OCI-LY1 (cell line): ENCODE measurements around the gene PTRHD1.

Experiments used
- H2AFZ ChIP-seq: fragments of 200-600 bp; sonication (generic), shearing (Covaris generic); 2 replicates; pipeline ENCODE4 v1.6.0; 2014; ENCODE audit warnings: antibody characterized with exemption, mild to moderate bottlenecking, low read length
- H3F3A ChIP-seq: fragments of 200-600 bp; sonication (generic), shearing (Covaris generic); 2 replicates; pipeline ENCODE4 v1.6.0; 2014; ENCODE audit warnings: mild to moderate bottlenecking, antibody characterized with exemption, low read length, moderate library complexity; ENCODE audit not compliant: insufficient read depth
- H3K27ac ChIP-seq: fragments of 200-600 bp; sonication (generic); 2 replicates; pipeline ENCODE4 v1.5.1; 2014; ENCODE audit warnings: low read length, mixed run types, mild to moderate bottlenecking, low read depth; ENCODE audit not compliant: poor library complexity, severe bottlenecking
- H3K27me3 ChIP-seq: fragments of 200-600 bp; sonication (generic); 2 replicates; pipeline ENCODE4 v1.6.0; 2014; ENCODE audit warnings: antibody characterized with exemption, mild to moderate bottlenecking, low read length, moderate library complexity; ENCODE audit not compliant: insufficient read depth
- H3K36me3 ChIP-seq: fragments of 200-600 bp; sonication (generic); 2 replicates; pipeline ENCODE4 v1.6.1; 2014; ENCODE audit warnings: mild to moderate bottlenecking, antibody characterized with exemption, low read length, moderate library complexity, mixed read lengths; ENCODE audit not compliant: insufficient read depth
- H3K4me1 ChIP-seq: fragments of 200-600 bp; sonication (generic); 2 replicates; pipeline ENCODE4 v1.5.1; 2014; ENCODE audit warnings: mild to moderate bottlenecking, low read length, moderate library complexity; ENCODE audit not compliant: insufficient read depth, severe bottlenecking
- H3K4me2 ChIP-seq: fragments of 200-600 bp; sonication (generic), shearing (Covaris generic); 2 replicates; pipeline ENCODE4 v1.6.1; 2014; ENCODE audit warnings: low read length
- H3K4me3 ChIP-seq: fragments of 200-600 bp; sonication (generic); 2 replicates; pipeline ENCODE4 v1.5.1; 2014; ENCODE audit warnings: low read length, low read depth, mild to moderate bottlenecking, mixed read lengths; ENCODE audit not compliant: poor library complexity, severe bottlenecking
- H3K79me2 ChIP-seq: fragments of 200-600 bp; shearing (Covaris generic); 2 replicates; pipeline ENCODE4 v1.6.1; 2016; ENCODE audit warnings: mixed run types, low read length, mixed read lengths; ENCODE audit not compliant: insufficient read depth
- H3K9ac ChIP-seq: fragments of 200-600 bp; sonication (generic), shearing (Covaris generic); 2 replicates; pipeline ENCODE4 v1.6.1; 2014; ENCODE audit warnings: mild to moderate bottlenecking, low read length, mixed read lengths
- H3K9me2 ChIP-seq: fragments of 200-600 bp; sonication (generic), shearing (Covaris generic); 2 replicates; pipeline ENCODE4 v1.6.1; 2014; ENCODE audit warnings: low read depth, mild to moderate bottlenecking, low read length, mixed read lengths
- H3K9me3 ChIP-seq: fragments of 200-600 bp; shearing (Covaris generic); 2 replicates; pipeline ENCODE4 v1.6.1; 2014; ENCODE audit warnings: low read length, mixed read lengths
- H4K20me1 ChIP-seq: fragments of 200-600 bp; sonication (generic), shearing (Covaris generic); 2 replicates; pipeline ENCODE4 v1.6.0; 2016; ENCODE audit warnings: mild to moderate bottlenecking, low read length; ENCODE audit not compliant: insufficient read depth
- EZH2 ChIP-seq: fragments of 200-600 bp; sonication (generic), shearing (Covaris generic); IDR thresholded peaks from 2 replicates; pipeline ENCODE4 v1.8.0; 2017; ENCODE audit warnings: borderline replicate concordance, mixed run types, mild to moderate bottlenecking, antibody characterized with exemption, low read length, moderate library complexity, mixed read lengths
- TF ChIP-seq, protein P1 (sequence below): fragments of 200-600 bp; sonication (generic), shearing (Covaris generic); IDR thresholded peaks from 2 replicates; pipeline ENCODE4 v1.5.1; 2017; ENCODE audit warnings: mild to moderate bottlenecking, antibody characterized with exemption, low read length, moderate library complexity, mixed read lengths

PTRHD1 gene

DNA sequence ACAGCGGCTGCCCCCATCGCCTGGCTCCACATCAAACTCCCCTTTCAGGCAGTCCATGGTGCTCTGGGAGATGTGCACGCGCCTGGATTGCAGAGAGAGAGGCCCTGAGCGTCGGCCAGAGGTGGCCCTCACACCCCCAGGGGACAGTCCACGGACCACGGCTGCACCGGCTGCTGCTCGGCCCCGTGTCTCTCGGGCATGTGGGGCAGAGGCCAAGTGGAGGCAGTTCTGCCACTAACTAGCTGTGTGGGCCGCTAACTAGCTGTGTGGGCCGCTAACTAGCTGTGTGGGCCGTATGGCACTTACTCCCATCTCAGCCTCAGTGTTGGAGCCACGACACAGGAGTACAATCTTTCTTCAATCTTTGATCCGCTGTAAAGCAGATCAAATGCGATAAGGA lies 45.4 kb upstream of the PTRHD1 start:
- TF ChIP-seq, protein P1, sequence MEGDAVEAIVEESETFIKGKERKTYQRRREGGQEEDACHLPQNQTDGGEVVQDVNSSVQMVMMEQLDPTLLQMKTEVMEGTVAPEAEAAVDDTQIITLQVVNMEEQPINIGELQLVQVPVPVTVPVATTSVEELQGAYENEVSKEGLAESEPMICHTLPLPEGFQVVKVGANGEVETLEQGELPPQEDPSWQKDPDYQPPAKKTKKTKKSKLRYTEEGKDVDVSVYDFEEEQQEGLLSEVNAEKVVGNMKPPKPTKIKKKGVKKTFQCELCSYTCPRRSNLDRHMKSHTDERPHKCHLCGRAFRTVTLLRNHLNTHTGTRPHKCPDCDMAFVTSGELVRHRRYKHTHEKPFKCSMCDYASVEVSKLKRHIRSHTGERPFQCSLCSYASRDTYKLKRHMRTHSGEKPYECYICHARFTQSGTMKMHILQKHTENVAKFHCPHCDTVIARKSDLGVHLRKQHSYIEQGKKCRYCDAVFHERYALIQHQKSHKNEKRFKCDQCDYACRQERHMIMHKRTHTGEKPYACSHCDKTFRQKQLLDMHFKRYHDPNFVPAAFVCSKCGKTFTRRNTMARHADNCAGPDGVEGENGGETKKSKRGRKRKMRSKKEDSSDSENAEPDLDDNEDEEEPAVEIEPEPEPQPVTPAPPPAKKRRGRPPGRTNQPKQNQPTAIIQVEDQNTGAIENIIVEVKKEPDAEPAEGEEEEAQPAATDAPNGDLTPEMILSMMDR, result no peak
- no peak for TF ChIP-seq EZH2
- Histone ChIP-seq H3F3A (no peaks in the 10 kb centered on the region), H3K9ac (no peak overlapping the region), H3K9me2 (no peaks in the 10 kb centered on the region), H3K4me1 (no peaks in the 10 kb centered on the region), H3K4me3 (no peak overlapping the region), H3K9me3 (no peaks in the 10 kb centered on the region), H4K20me1 (no peaks in the 10 kb centered on the region), H3K27me3 (no peaks in the 10 kb centered on the region), H3K79me2 (no peaks in the 10 kb centered on the region), H3K36me3 (peaks cover 68% of the 10 kb centered on the region), H3K27ac (no peak overlapping the region), H2AFZ (no peak overlapping the region), H3K4me2 (no peak overlapping the region)

DNA sequence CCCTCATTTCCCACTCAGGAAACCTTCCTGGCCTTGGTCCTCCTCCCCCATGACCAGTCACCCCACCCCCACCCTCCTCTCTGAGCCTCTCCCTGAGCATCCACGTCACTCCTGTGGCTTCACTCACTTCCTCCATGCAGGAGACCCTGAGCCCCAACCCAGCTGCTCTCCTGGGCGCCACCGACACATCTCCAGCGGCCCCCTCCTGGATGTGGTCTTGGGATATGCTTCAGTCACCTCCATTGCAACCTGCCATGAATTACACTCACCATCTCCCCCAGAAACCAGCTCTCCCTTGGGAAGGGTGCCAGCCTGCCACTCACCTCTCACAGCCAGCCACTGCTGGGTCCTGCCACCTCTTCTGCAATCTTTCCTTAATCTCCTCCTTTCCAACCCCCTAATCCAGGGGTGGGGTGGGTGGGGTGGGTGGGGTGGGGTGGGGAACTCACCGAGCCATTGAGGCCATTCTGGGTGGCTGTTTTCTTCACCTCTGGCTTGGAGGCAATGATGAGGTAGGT lies 44.9 kb upstream of the PTRHD1 start:
- H3K9me3 ChIP-seq, result no peaks in the 10 kb centered on the region
- no peaks in the 10 kb centered on the region for H3K27me3 ChIP-seq
- H3K4me1 ChIP-seq, result no peaks in the 10 kb centered on the region
- H3K9ac ChIP-seq, result no peak overlapping the region
- TF ChIP-seq, protein P1, result no peak
- no peak for TF ChIP-seq EZH2
- no peak overlapping the region for H3K4me3 ChIP-seq
- H2AFZ ChIP-seq, result no peak overlapping the region
- H3K36me3 ChIP-seq, result peaks cover 72% of the 10 kb centered on the region
- no peaks in the 10 kb centered on the region for H3K79me2 ChIP-seq
- no peaks in the 10 kb centered on the region for H3K9me2 ChIP-seq
- H4K20me1 ChIP-seq, result no peaks in the 10 kb centered on the region
- H3K27ac ChIP-seq, result no peak overlapping the region
- no peaks in the 10 kb centered on the region for H3F3A ChIP-seq
- H3K4me2 ChIP-seq, result no peak overlapping the region

DNA sequence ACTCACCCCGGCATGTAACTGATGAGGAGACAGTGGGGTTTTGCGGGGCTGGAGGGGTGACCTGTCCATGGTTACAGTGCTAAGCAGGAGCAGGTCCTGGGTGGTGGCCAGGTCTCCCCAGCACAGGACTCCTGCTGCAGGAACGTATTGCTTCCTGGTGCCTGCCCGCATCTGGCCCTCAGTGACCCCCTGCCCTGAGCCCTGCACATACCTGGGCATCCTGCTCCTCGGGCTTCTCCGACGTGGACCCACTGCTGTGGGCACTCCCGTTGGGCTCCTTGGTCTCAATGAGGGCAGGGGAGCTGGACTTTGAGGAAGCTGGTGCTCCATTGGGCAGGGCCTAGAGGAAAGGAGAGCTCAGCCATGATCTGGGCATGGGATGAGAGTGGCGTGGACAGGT lies 43.5 kb upstream of the PTRHD1 start:
- TF ChIP-seq, protein P1, result no peak
- TF ChIP-seq EZH2, result no peak
- no peak overlapping the region for H3K4me3 ChIP-seq
- H3K27me3 ChIP-seq, result no peaks in the 10 kb centered on the region
- no peaks in the 10 kb centered on the region for H3K9me3 ChIP-seq
- peaks cover 63% of the 10 kb centered on the region for H3K36me3 ChIP-seq
- no peaks in the 10 kb centered on the region for H4K20me1 ChIP-seq
- H3K79me2 ChIP-seq, result no peaks in the 10 kb centered on the region
- H3F3A ChIP-seq, result no peaks in the 10 kb centered on the region
- no peak overlapping the region for H2AFZ ChIP-seq
- H3K27ac ChIP-seq, result no peak overlapping the region
- no peaks in the 10 kb centered on the region for H3K9me2 ChIP-seq
- no peak overlapping the region for H3K9ac ChIP-seq
- no peak overlapping the region for H3K4me2 ChIP-seq
- H3K4me1 ChIP-seq, result no peaks in the 10 kb centered on the region
